Panc1 (cell line): ENCODE results near the gene FRMD7.

Source experiments
- CTCF ChIP-seq: fragments of 450-650 bp; IDR thresholded peaks from 2 replicates; pipeline ENCODE4 v1.5.1; 2017; ENCODE audit warnings: mild to moderate bottlenecking
- POLR2AphosphoS5 ChIP-seq: IDR thresholded peaks from 2 replicates; pipeline ENCODE4 v1.6.1; 2012; ENCODE audit warnings: mild to moderate bottlenecking, low read depth, low read length, moderate library complexity
- TF ChIP-seq, protein P1 (sequence below), 2 experiments: IDR thresholded peaks; 2 replicates each; pipeline ENCODE4 v1.6.1; 2011 to 2012; ENCODE audit warnings: low read depth in 2 of 2, control low read depth in 1 of 2, low read length in 1 of 2, mild to moderate bottlenecking in 1 of 2, moderate library complexity in 1 of 2; ENCODE audit not compliant: insufficient read depth in 1 of 2

GRCh38 chrX:132071254-132071653 is 56.6 kb downstream of the FRMD7 start:
- TF ChIP-seq, protein P1, sequence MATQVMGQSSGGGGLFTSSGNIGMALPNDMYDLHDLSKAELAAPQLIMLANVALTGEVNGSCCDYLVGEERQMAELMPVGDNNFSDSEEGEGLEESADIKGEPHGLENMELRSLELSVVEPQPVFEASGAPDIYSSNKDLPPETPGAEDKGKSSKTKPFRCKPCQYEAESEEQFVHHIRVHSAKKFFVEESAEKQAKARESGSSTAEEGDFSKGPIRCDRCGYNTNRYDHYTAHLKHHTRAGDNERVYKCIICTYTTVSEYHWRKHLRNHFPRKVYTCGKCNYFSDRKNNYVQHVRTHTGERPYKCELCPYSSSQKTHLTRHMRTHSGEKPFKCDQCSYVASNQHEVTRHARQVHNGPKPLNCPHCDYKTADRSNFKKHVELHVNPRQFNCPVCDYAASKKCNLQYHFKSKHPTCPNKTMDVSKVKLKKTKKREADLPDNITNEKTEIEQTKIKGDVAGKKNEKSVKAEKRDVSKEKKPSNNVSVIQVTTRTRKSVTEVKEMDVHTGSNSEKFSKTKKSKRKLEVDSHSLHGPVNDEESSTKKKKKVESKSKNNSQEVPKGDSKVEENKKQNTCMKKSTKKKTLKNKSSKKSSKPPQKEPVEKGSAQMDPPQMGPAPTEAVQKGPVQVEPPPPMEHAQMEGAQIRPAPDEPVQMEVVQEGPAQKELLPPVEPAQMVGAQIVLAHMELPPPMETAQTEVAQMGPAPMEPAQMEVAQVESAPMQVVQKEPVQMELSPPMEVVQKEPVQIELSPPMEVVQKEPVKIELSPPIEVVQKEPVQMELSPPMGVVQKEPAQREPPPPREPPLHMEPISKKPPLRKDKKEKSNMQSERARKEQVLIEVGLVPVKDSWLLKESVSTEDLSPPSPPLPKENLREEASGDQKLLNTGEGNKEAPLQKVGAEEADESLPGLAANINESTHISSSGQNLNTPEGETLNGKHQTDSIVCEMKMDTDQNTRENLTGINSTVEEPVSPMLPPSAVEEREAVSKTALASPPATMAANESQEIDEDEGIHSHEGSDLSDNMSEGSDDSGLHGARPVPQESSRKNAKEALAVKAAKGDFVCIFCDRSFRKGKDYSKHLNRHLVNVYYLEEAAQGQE (IDR thresholded peaks at IDR 0.05; ENCODE audit: insufficient read depth in 1 of 2, low read depth in 2 of 2, low read length in 1 of 2): no peak
- no peak for TF ChIP-seq POLR2AphosphoS5
- peak; percentile 25; the same call in 1 of the 2 replicates for TF ChIP-seq CTCF
